GM19351 (cell line): ENCODE measurements around the gene ANKS1B.

Source experiments
- ATAC-seq: cut with Tn5 transposase; IDR thresholded peaks from one replicate; pipeline ENCODE4 v1.9.1; 2021; ENCODE audit warnings: mild to moderate bottlenecking, moderate library complexity; ENCODE audit not compliant: unreplicated experiment

Gene ANKS1B

DNA sequence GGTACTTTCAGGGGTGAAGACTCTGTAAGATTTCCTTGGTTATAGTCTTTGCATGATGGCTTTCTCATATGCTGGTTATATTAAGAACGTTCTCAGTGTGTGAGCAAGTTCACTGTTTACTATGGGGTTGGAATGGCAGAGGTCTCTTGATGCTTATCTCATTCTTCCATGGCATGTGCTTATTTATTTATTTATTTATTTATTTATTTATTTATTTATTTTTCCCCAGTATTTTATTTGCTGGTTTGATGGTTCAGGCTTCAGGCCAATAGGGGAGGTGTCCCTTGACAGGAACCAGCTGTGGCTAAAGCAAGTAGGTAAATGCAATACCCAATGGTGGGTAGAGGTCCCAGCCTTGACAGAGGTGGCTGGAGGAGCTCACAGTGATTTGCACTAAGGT lies 498.5 kb downstream of the ANKS1B start:
- no peak for ATAC-seq

DNA sequence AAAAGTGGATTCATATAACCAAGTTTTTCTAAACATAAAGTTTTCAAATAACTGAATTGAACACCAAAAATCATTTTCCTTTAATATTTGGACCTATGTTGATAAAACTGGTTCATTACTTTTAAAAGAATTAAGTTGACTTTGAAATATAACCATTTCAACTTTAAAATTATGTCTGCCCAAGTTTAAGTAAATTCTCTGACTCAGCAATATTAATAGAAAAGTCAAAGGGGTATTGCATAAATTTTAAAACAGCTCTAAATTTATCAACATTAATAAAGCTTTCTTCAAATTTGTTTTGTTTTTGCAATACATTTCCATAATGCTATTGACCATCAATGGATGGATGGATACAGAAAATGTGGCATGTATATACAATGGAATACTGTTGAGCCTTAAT lies 505.6 kb downstream of the ANKS1B start:
- no peak for ATAC-seq

DNA sequence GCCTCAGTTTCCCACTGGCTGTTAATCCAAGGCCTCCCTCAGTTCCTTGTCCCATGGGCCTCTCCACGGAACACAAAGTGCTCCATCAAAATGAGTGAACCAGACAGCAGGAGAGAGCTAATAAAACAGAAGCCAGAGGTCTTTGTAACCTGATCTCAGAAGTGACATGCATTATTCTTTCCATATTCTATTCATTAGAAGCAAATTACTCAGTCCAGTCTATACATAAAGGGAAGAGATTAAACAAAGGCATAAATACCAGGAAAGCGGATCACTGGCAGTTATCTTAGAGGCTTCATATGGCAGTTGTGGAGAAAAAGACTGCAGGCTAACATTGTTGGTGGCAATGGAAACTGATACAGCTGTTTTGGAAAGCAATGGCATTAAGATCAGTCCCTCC lies 507.8 kb downstream of the ANKS1B start:
- ATAC-seq: no peak

DNA sequence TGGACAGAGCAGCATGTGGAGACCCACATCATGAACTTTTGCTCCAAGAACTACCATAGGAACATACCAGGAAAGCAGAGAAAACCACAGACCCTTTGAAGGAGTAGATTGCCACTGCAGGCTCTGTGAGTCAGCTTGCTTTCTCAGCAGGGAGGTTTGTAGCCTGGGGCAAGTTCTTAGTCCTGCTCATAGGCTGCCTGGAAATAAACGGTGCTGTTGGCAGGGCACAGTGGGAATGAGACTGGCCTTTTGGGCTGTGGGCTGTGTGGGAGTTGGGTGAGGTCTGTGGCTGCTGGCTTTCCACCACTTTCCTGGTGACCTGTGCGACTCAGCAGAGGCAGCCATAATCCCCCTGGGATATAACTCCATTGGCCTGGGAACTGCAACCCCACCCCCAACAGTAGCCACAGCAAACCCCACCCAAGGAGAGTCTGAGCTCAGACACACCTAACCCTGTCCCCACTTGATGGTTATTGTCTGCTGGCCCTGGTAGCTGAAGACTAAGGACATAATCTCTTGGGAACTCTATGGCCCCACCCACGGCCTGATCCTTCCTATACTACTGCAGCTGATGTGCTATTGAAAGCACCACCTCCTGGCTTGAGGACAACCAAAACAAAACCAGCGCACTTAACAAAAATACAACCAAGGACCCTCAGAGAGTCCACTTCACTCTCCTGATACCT lies 529.2 kb downstream of the ANKS1B start:
- ATAC-seq: peak; percentile 18

DNA sequence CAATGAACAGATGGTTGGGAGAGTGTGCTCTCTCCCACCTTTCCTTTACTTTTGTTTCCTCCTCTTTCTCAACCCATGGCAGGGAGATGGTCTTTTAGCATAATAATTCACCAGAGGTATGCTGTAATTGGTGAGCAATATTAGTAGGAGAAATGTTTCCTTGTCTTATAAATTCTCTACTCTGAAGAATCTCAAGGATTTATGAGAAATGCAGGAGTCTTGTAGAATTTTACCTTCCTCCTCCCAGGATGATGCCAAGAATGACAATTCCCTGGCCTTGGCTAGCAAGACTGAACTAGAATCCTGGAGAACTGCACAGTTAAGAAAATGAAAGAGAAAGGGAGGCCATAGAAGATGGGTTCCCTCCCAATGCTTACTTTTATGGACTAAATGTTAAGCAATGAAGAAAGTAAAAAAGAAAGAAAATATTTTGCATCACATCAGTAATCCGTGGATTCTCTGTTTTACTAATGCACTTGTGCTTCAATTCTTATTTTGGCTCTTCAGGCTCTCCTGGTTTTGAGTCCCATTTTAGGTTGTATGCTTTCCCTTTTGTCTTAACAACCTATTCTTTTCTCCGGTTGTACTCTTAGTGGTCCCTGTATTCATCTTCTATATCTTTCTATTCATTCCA lies 530.1 kb downstream of the ANKS1B start:
- peak; percentile 36 for ATAC-seq

DNA sequence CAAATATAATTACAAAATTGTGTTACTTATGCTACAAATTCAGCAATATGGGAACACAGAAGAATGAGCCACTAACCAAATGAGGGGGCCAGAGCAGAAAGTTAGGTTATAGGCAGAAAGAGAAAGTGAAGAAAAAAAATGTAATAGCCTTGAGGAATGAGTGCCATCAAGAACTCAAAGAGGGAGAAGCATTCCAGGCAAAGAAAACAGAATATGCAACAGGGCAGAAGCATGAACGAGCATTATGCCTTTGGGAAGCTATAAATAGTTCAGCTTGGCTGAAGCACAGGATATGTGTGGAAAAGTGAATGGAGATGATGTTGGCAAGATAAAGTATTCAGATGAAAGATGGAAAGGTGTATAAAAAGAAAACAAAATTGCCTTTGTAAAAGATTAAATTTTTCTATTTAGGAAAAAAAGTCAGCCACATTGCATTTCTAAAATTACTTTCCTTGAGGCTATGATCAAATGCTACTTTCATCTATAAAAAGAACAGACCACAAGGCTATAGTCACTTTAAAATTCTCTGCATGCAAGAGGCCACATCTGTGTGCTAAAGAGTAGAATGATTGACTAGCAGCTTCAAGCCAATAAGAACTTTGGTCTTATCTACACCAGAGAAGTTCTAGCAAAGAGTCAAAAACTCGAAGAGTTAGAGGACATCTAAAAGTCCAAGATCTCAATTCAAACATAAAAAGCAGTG lies 530.7 kb downstream of the ANKS1B start:
- peak; percentile 74 for ATAC-seq

DNA sequence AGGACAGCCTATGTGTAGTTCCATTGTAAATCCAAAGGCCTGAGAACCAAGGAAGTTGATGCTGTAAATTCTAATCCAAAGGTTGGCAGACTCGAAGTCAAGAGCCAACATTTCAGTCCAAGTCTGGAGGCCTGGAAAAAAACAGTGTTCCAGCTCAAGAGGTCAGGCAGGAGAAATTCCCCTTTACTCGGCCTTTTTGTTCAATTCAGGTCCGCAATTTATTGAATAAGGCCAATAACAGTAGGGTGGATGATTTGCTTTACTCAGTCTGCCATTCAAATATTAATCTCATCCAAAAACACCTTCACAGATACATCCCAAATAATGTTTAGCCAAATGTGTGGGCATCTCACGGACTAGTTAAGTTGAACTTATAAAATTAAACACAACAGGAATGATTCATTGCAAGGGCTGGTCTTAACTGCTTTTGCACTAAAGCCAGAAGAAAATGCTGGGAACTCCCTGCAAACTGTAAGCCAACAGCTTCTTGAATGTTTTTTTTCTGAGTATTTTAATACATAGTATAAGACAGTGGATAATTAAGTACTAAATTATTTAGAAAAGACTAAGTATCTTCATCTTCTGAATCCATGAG lies 534.6 kb downstream of the ANKS1B start:
- ATAC-seq: no peak

DNA sequence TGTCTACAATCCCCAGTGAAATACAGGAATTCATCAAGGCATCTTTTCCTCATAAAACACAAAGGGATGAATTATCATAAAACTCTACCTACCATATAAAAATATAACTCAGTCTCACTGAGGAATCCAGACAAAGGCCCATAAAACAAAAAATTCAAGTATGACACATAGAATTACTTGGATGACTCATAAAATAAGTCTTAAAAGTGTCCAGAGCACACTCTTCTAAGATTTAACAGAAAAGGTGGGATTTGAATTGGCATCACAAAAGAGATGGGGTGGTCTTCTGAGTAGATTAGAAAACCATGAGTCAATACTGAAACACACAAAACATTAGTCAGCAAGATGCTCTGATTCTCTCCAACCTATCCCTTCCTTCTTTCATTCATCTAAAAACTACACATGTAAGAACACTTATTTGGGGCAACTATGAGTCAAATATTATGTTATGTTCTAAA lies 539.8 kb downstream of the ANKS1B start:
- ATAC-seq: no peak

DNA sequence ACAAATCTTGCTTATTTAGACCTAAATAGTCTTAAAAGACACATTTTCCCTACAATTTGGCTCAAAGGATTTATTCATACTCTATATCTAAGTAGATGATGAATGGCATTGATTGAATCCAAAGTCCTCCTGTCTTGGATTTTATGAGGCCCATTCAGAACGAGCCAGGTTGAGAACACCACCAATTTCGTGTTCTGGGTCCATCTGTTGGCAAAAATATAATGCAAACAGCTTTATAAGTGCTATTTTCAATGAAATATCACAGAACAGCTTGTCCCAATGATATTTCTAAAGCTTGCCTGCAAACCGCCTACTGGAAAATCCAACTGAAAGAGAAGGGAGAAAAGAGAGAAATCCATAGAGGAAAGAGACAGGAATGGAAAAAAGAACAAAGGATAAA lies 542.0 kb downstream of the ANKS1B start:
- no peak for ATAC-seq

DNA sequence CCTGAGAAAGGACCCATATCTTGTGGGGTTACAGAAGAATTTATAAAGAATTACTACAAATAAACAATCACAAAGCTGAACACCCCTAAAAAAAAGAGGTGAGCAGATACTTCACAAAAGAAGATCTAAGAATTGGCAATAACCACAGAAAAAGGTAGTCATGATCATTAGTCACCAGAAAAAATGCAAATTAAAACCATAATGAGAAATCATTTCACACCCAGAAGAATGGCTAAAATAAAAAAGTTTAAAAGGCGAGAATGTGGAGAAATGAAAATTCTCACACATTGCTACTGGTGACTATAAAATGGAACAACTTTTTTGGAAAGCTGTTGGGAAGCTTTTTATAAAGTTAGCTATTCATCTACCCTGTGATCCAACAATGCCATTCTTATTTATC lies 545.3 kb downstream of the ANKS1B start:
- no peak for ATAC-seq

DNA sequence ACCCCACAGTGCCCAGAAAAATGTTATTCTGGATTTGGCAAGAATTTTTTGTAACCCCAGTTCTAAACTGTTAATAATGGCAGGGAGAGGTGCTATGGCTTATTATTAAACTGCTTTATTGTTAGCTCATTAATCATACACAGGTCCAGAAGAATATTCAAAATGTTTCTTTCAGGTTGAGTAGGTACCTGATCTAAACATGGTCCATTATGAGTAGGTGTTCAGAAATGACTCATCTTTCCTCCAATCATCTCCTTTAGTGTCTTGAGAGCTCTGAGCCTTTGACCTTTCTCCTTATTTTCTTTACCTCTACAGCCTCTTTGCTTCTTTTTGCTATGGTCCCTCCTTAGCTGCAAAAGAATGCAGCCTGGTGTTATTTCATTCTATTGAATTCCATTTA lies 548.2 kb downstream of the ANKS1B start:
- ATAC-seq: peak; percentile 97

DNA sequence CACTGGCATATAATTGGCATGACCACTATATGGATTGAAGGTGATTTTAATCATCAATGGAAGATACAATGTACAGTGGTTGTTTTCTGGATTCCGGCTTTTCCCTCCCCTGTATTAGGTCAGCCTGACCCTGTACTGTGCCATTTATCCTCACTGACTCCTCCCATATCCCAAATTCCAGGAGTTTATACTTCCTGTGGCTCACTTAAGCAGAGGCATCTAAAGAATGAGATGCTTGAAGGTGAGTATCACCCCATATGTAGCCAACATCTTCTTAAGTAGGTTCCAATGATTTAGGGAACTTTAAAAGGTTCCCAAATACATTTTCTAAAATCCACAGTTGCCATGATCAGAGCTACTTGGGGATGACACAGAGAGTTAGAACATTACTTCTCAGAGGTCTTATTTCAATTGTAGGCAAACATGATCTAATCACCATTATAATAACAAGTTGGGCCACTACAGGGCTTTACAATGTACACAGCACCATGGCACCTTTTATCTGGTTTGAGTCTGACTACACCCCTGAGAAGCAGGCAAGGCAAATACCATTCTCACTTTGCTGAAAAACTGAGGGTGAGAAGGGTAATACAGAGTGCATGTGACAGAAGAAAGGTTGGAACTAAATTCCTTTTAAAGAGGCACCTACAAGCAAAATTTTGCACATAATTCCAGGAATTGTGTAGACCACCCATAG lies 549.5 kb downstream of the ANKS1B start:
- ATAC-seq: no peak

DNA sequence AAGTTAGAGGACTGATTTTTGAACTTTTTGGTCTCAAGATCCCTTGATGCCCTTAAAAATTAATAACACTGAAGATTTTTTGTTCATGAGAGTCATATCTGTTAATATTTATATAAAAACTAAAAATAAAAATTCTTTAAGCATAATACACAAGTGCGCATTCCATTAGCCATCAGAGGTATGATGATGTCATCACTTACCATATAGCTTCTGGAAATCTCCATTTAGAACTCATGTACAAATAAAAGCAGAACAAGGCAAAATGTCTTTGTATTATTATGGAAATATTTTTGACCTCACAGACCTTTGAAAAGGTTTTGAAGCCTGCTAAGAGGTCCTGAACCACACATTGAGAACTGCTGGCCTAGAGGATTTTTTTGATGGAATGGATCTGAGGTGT lies 551.6 kb downstream of the ANKS1B start:
- no peak for ATAC-seq

DNA sequence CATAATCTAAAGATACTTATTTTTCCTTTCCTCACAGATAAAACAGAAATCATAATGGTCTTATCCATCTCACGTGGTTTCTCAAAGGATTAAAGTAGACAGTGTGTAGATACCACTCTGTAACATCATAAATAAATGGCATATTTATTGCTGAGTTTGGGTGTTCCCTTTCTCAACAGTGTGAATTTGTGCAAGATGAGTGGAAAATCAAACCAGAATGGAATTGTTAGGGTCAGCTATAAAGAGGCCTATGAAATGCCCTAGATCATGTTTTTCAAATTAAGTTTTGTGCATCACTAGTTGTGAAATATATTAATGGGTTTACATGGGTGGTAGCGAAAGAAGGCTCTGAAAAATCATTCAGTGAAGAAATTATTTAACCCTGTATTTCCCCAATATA lies 553.5 kb downstream of the ANKS1B start:
- ATAC-seq: no peak

DNA sequence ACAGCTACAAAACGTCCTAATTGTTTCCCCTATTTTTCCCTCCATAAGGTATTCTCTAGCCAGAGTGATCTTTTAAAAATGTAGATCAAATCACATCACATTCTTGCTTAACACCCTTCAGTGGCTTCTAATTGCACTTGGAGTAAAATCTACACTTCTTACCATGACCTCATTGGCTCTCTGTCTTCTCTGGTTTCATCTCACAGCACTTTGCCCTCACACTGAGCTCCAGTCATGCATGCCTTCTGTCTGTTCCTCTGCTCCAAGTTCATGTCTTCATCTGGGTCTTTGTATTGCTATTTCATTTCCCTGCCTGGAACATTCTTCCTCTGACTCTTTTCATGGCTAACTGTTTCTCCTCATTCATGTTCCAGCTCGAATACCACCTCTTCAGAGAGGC lies 557.6 kb downstream of the ANKS1B start:
- ATAC-seq: peak; percentile 81

DNA sequence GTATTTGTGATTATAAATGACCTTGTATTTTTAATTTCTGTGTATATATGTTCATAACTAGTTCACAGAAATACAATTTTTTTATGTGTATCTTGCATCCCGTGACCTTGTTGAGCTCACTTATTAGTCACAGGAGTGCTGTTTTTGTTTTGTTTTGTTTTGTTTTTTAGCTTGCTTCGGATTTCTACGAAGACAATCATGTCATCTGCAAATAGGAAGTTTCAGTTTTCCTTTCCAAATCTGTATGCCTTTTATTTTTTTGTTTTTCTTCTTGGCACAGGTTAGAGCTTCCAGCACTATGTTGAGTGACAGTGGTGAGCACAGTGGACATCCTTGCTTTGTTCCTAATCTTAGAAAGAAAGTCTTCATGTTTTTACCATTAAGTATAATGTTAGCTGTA lies 566.4 kb downstream of the ANKS1B start:
- ATAC-seq: peak; percentile 71

DNA sequence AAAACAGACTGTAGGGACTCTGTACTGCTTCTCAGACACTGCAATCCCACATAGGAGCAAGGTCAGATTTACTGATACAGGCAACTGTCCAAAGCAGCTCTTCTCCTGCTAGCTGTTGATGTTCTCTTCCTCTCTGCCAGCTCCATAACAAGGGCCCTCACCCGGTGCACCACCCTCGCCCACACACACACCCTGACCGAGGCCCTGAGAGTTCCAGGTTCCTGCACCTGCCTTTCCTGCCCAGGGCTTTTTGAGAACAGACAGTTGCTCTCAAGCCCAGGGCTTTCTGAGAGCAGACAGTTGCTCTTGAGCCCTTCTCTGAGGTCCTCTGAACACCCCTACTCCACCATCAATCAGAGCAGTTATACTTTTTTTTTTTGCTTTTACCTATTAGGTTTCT lies 571.0 kb downstream of the ANKS1B start:
- ATAC-seq: no peak

DNA sequence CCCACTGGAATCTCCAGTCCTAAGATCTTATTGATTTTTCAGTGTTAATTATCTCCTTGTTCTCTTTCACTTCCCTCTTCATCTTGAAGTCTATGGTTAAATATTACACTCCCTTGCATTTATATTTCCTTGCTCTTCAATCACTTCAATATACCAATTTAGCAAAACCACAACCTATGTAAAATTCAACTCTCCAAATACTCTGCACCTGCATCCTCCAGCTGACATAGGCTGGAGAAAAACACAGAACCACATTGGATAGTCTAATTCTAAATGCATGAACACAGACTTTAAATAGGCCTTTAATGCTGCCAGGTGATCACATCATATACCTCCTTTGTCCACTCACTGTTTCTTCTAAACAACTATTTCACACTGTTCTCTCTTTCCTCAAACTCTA lies 591.0 kb downstream of the ANKS1B start:
- ATAC-seq: no peak

DNA sequence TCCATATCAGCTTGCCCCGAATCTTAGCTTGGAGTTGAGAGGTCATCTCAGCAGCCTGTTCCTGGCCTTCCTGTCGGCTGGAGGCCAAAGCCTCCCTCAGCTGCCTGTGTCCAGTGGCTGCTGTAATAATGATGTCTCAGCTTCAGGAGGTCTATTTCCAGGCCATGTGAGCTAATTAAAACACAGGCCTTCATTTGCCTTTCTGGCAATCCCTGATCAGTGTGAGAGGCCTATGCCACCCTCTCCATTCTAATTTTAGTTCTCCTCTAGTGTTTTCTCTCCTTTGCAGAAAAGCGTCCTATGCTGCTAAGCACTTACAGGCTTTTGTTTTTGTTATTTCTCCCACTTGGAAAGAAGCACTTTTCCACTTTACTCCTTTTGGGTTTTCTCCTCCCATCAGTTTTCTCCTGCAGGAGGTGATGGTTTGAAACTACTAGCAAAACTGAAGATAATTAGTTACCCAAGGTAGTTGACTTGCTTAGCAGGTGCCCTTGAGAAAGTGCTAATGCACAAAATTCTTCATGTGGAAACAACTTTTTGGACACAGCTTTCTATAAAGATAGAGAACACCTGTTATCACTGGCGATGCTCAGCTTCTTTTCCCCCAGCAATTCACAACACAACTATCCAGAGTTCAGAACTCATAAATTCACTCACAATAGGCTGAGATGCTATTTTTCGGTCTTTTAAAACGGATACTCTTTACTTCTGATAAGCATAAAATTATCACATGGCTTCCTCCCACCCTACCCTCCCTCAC lies 592.5 kb downstream of the ANKS1B start:
- no peak for ATAC-seq

DNA sequence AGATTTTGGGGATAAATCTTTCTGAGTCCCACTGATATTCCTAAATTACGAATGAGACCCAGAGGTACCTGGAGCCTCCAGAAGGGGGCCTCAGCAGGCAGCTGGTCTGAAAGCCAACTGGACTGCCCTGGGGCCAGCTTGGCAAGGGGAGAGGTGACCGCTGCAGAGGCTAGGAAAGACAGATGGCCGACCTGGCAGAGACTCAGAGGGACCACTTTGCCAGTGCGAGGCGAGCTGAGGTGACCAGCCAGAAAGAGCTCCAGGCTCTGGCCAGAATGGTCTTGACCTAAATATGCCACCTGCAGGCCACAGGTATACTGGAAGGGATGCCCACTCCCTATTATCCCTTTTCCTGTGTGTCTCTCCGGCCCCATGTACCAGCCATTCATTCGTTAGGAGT lies 594.0 kb downstream of the ANKS1B start:
- ATAC-seq: no peak
